Adipocyte (in vitro differentiated cells): ENCODE data around the gene WDR89.
"Not testable (repeated sequence)": the region's sequence is repeated elsewhere in the genome, so short reads cannot be mapped to it uniquely, and the experiment has no call there.

Experiments used
- DNase-seq: peaks from one replicate; pipeline ENCODE4 v3.0.0-alpha.2; 2015; ENCODE audit warnings: low read depth
- H3K27me3 ChIP-seq: replicated peaks from 2 replicates; pipeline ENCODE4 v1.7.0; 2013; ENCODE audit warnings: mild to moderate bottlenecking, low read length, moderate library complexity; ENCODE audit not compliant: control insufficient read depth, insufficient read depth
- H3K36me3 ChIP-seq: 2 replicates; pipeline ENCODE4 v1.7.0; 2013; ENCODE audit warnings: low read length, mild to moderate bottlenecking, moderate library complexity; ENCODE audit not compliant: control insufficient read depth, insufficient read depth, severe bottlenecking
- H3K4me1 ChIP-seq: 2 replicates; pipeline ENCODE4 v1.7.0; 2013; ENCODE audit warnings: mild to moderate bottlenecking, low read length, moderate library complexity; ENCODE audit not compliant: control insufficient read depth, insufficient read depth
- H3K4me3 ChIP-seq: 2 replicates; pipeline ENCODE4 v1.7.0; 2013; ENCODE audit warnings: mild to moderate bottlenecking, low read length, moderate library complexity
- H3K9ac ChIP-seq: 2 replicates; pipeline ENCODE4 v1.7.0; 2013; ENCODE audit warnings: mild to moderate bottlenecking, low read length, moderate library complexity
- H3K9me3 ChIP-seq: 2 replicates; pipeline ENCODE4 v1.7.0; 2013; ENCODE audit warnings: mild to moderate bottlenecking, low read length, moderate library complexity; ENCODE audit not compliant: control insufficient read depth

Gene WDR89

GRCh38 chr14:63652406-63652805 lies 10.7 kb upstream of the WDR89 start:
- no peaks in the 10 kb centered on the region for H3K36me3 ChIP-seq
- no peak overlapping the region for H3K4me3 ChIP-seq
- no peaks in the 10 kb centered on the region for H3K27me3 ChIP-seq
- H3K9ac ChIP-seq: no peak overlapping the region
- no peaks in the 10 kb centered on the region for H3K9me3 ChIP-seq
- H3K4me1 ChIP-seq: peaks cover 4% of the 10 kb centered on the region
- no peak for DNase-seq

- Histone ChIP-seq H3K9me3 (no peaks in the 10 kb centered on the region), H3K27me3 (no peaks in the 10 kb centered on the region), H3K9ac (no peak overlapping the region), H3K36me3 (no peaks in the 10 kb centered on the region), H3K4me1 (peaks cover 4% of the 10 kb centered on the region), H3K4me3 (no peak overlapping the region)
- peak; percentile 51 for DNase-seq
Observed at GRCh38 chr14:63650256-63650952, 8.7 kb upstream of the WDR89 start.

GRCh38 chr14:63647696-63648410 lies 6.2 kb upstream of the WDR89 start:
- Histone ChIP-seq H3K9me3 (no peaks in the 10 kb centered on the region), H3K36me3 (no peaks in the 10 kb centered on the region), H3K4me1 (peaks cover 5% of the 10 kb centered on the region), H3K4me3 (no peak overlapping the region), H3K9ac (no peak overlapping the region), H3K27me3 (no peaks in the 10 kb centered on the region)
- DNase-seq: peak; percentile 19

GRCh38 chr14:63644741-63645140 lies 3.1 kb upstream of the WDR89 start:
- H3K4me1 ChIP-seq: peaks cover 5% of the 10 kb centered on the region
- no peak for DNase-seq
- H3K27me3 ChIP-seq: no peaks in the 10 kb centered on the region
- no peaks in the 10 kb centered on the region for H3K36me3 ChIP-seq
- H3K9ac ChIP-seq: no peak overlapping the region
- no peak overlapping the region for H3K4me3 ChIP-seq
- no peaks in the 10 kb centered on the region for H3K9me3 ChIP-seq

GRCh38 chr14:63642656-63643382 lies 1.1 kb upstream of the WDR89 start:
- no peak for DNase-seq
- Histone ChIP-seq H3K4me3 (peak overlapping the region; percentile 83), H3K9ac (peak overlapping the region; percentile 84), H3K9me3 (no peaks in the 10 kb centered on the region), H3K36me3 (no peaks in the 10 kb centered on the region), H3K27me3 (no peaks in the 10 kb centered on the region), H3K4me1 (peaks cover 5% of the 10 kb centered on the region)

- no peaks in the 10 kb centered on the region for H3K27me3 ChIP-seq
- no peaks in the 10 kb centered on the region for H3K36me3 ChIP-seq
- peak; percentile 98 for DNase-seq
- H3K4me3 ChIP-seq: peak overlapping the region; percentile 83
- H3K4me1 ChIP-seq: peaks cover 5% of the 10 kb centered on the region
- peak overlapping the region; percentile 84 for H3K9ac ChIP-seq
- no peaks in the 10 kb centered on the region for H3K9me3 ChIP-seq
Observed at GRCh38 chr14:63642229-63642611, 549 bp upstream of the WDR89 start.

GRCh38 chr14:63638493-63638892 lies 3.2 kb downstream of the WDR89 start:
- Histone ChIP-seq H3K9me3 (peaks cover 7% of the 10 kb centered on the region), H3K4me1 (peaks cover 5% of the 10 kb centered on the region), H3K27me3 (no peaks in the 10 kb centered on the region), H3K4me3 (no peak overlapping the region), H3K9ac (no peak overlapping the region), H3K36me3 (no peaks in the 10 kb centered on the region)
- DNase-seq: no peak

- H3K9ac ChIP-seq, H3K36me3 ChIP-seq, DNase-seq, H3K9me3 ChIP-seq, H3K4me3 ChIP-seq, H3K27me3 ChIP-seq, H3K4me1 ChIP-seq: not testable (repeated sequence)
Observed at GRCh38 chr14:63636094-63636635, 5.5 kb downstream of the WDR89 start.

GRCh38 chr14:63633801-63634200 lies 7.9 kb downstream of the WDR89 start:
- peaks cover 7% of the 10 kb centered on the region for H3K9me3 ChIP-seq
- H3K27me3 ChIP-seq: no peaks in the 10 kb centered on the region
- DNase-seq: no peak
- no peaks in the 10 kb centered on the region for H3K36me3 ChIP-seq
- H3K9ac ChIP-seq: no peak overlapping the region
- H3K4me1 ChIP-seq: no peaks in the 10 kb centered on the region
- H3K4me3 ChIP-seq: no peak overlapping the region

- Histone ChIP-seq H3K4me3 (no peak overlapping the region), H3K4me1 (no peaks in the 10 kb centered on the region), H3K9me3 (peaks cover 7% of the 10 kb centered on the region), H3K36me3 (no peaks in the 10 kb centered on the region), H3K27me3 (no peaks in the 10 kb centered on the region), H3K9ac (no peak overlapping the region)
- DNase-seq: peak; percentile 74
Observed at GRCh38 chr14:63632932-63633514, 8.6 kb downstream of the WDR89 start.

- H3K4me3 ChIP-seq: no peak overlapping the region
- DNase-seq: no peak
Observed at GRCh38 chr14:63624701-63625100, 17.0 kb downstream of the WDR89 start.

More at GRCh38 chr14:63624701-63625100, 17.0 kb downstream of the WDR89 start:
- Histone ChIP-seq H3K27me3 (no peaks in the 10 kb centered on the region), H3K36me3 (peaks cover 4% of the 10 kb centered on the region), H3K4me1 (no peaks in the 10 kb centered on the region), H3K9ac (no peak overlapping the region), H3K9me3 (no peaks in the 10 kb centered on the region)
